HepG2 (cell line): ENCODE measurements around the gene SLC43A1. TPM values are rescaled to one million over a fixed set of nuclear protein-coding genes. Genes with fewer than 3 reads are reported as not detected.

Experiments
- BCL3 ChIP-seq: sonication (generic); formaldehyde crosslinking; IDR thresholded peaks from 2 replicates; pipeline ENCODE4 v1.5.1; 2020; ENCODE audit warnings: mild to moderate bottlenecking, missing genetic modification reagents, moderate library complexity
- FIP1L1 ChIP-seq: fragments of 200-400 bp; formaldehyde crosslinking; IDR thresholded peaks from 2 replicates; pipeline ENCODE4 v1.6.1; 2018; ENCODE audit warnings: low read depth, mild to moderate bottlenecking, low read length, moderate library complexity, borderline replicate concordance; ENCODE audit not compliant: insufficient read depth
- HMG20A ChIP-seq: IDR thresholded peaks from 2 replicates; pipeline ENCODE4 v1.6.1; 2016; ENCODE audit warnings: borderline replicate concordance
- HNRNPL ChIP-seq: fragments of 200-400 bp; formaldehyde crosslinking; IDR thresholded peaks from 2 replicates; pipeline ENCODE4 v1.6.1; 2017; ENCODE audit warnings: mild to moderate bottlenecking, low read depth, low read length
- KAT7 ChIP-seq: IDR thresholded peaks from 2 replicates; pipeline ENCODE4 v1.6.1; 2018; ENCODE audit warnings: borderline replicate concordance, missing compliant biosample characterization
- MAFG ChIP-seq: sonication (generic); formaldehyde crosslinking; IDR thresholded peaks from 2 replicates; pipeline ENCODE4 v1.5.1; 2020; ENCODE audit warnings: mild to moderate bottlenecking, missing genetic modification reagents
- NFYC ChIP-seq: IDR thresholded peaks from 2 replicates; pipeline ENCODE4 v1.6.1; 2016; ENCODE audit warnings: missing genetic modification reagents, missing compliant biosample characterization
- RAD21 ChIP-seq: fragments of 450-650 bp; formaldehyde crosslinking; IDR thresholded peaks from 2 replicates; pipeline ENCODE4 v1.5.0; 2020; ENCODE audit warnings: mild to moderate bottlenecking
- RFXAP ChIP-seq: sonication (generic); formaldehyde crosslinking; IDR thresholded peaks from 2 replicates; pipeline ENCODE4 v1.4.0; 2020; ENCODE audit warnings: missing genetic modification reagents, borderline replicate concordance
- RORA ChIP-seq: sonication (generic); formaldehyde crosslinking; IDR thresholded peaks from 2 replicates; pipeline ENCODE4 v1.5.0; 2020; ENCODE audit warnings: mild to moderate bottlenecking, missing genetic modification reagents, moderate library complexity
- RXRB ChIP-seq: IDR thresholded peaks from 2 replicates; pipeline ENCODE4 v1.6.1; 2016; ENCODE audit warnings: borderline replicate concordance, missing genetic modification reagents, missing compliant biosample characterization
- SMAD3 ChIP-seq: sonication (generic); formaldehyde crosslinking; IDR thresholded peaks from 2 replicates; pipeline ENCODE4 v1.4.0; 2020; ENCODE audit warnings: missing genetic modification reagents
- ZBTB1 ChIP-seq: sonication (generic); formaldehyde crosslinking; IDR thresholded peaks from 2 replicates; pipeline ENCODE4 v1.4.0; 2020; ENCODE audit warnings: missing genetic modification reagents, borderline replicate concordance
- ZBTB46 ChIP-seq: sonication (generic); formaldehyde crosslinking; IDR thresholded peaks from 2 replicates; pipeline ENCODE4 v1.4.0; 2020; ENCODE audit warnings: mild to moderate bottlenecking, missing genetic modification reagents, borderline replicate concordance
- ZFAT ChIP-seq: sonication (generic); formaldehyde crosslinking; conservative IDR thresholded peaks from 2 replicates; pipeline ENCODE4 v1.8.1; 2023; ENCODE audit warnings: missing genetic modification reagents, inconsistent platforms
- ZHX1 ChIP-seq: sonication (generic); formaldehyde crosslinking; IDR thresholded peaks from 2 replicates; pipeline ENCODE4 v1.8.1; 2022; ENCODE audit warnings: low read depth, mild to moderate bottlenecking, missing genetic modification reagents
- ZNF143 ChIP-seq: sonication (generic); formaldehyde crosslinking; IDR thresholded peaks from 2 replicates; pipeline ENCODE4 v1.4.0; 2020; ENCODE audit warnings: missing genetic modification reagents
- ZNF24 ChIP-seq: fragments of 450-650 bp; IDR thresholded peaks from 2 replicates; pipeline ENCODE4 v1.6.1; 2017; ENCODE audit warnings: antibody characterized with exemption, mild to moderate bottlenecking
- ZNF430 ChIP-seq: sonication (generic); formaldehyde crosslinking; IDR thresholded peaks from 2 replicates; pipeline ENCODE4 v1.9.0; 2021; ENCODE audit warnings: mild to moderate bottlenecking, missing genetic modification reagents
- ZNF468 ChIP-seq: sonication (generic); formaldehyde crosslinking; IDR thresholded peaks from 2 replicates; pipeline ENCODE4 v1.8.0; 2022; ENCODE audit warnings: mild to moderate bottlenecking, moderate library complexity, missing genetic modification reagents
- ZNF570 ChIP-seq: sonication (generic); formaldehyde crosslinking; IDR thresholded peaks from 2 replicates; pipeline ENCODE4 v1.4.0; 2020; ENCODE audit warnings: mild to moderate bottlenecking, missing genetic modification reagents, borderline replicate concordance
- ZNF652 ChIP-seq: IDR thresholded peaks from 2 replicates; pipeline ENCODE4 v1.6.1; 2016; ENCODE audit warnings: low read depth, borderline replicate concordance
- ZNF75D ChIP-seq: sonication (generic); formaldehyde crosslinking; IDR thresholded peaks from 2 replicates; pipeline ENCODE4 v1.8.1; 2023; ENCODE audit warnings: missing genetic modification reagents, mild to moderate bottlenecking, borderline replicate concordance
- ZNF766 ChIP-seq: sonication (generic); formaldehyde crosslinking; IDR thresholded peaks from 2 replicates; pipeline ENCODE4 v1.5.0; 2020; ENCODE audit warnings: missing genetic modification reagents, borderline replicate concordance
- ZNF775 ChIP-seq: sonication (generic); formaldehyde crosslinking; IDR thresholded peaks from 2 replicates; pipeline ENCODE4 v1.4.0; 2020; ENCODE audit warnings: missing genetic modification reagents, mild to moderate bottlenecking, moderate library complexity, borderline replicate concordance
- ZSCAN22 ChIP-seq: sonication (generic); formaldehyde crosslinking; IDR thresholded peaks from 2 replicates; pipeline ENCODE4 v1.4.0; 2020; ENCODE audit warnings: mild to moderate bottlenecking, missing genetic modification reagents
- polyA plus RNA-seq, 8 experiments: library from polyadenylated mRNA; depleted of rRNA in 3 of 8; stranded (reverse) in 7 of 8; unstranded in 1 of 8; fragments of >200 nt; fragmentation: Illumina TruSeq in 4 of 8; extraction: Trizol in 4 of 8; gene quantifications; 2 replicates each; pipeline versions ENCODE4 v1.2.1 to v1.2.3, GENCODE V29; 2011 to 2016; ENCODE audit warnings: low read depth in 4 of 8, missing spikeins in 1 of 8, mixed read lengths in 1 of 8; ENCODE audit not compliant: insufficient read depth in 1 of 8
- total RNA-seq, 5 experiments: library from RNA; depleted of rRNA; stranded (reverse); fragments of >200 nt; fragmentation: Illumina TruSeq; extraction: Trizol; gene quantifications; 2 replicates each; pipeline ENCODE4 v1.2.3, GENCODE V29; 2016; ENCODE audit warnings: low read depth in 1 of 5
- TF ChIP-seq, protein P1 (sequence below): sonication (generic); formaldehyde crosslinking; IDR thresholded peaks from 2 replicates; pipeline ENCODE4 v1.8.1; 2023; ENCODE audit warnings: missing genetic modification reagents, mild to moderate bottlenecking, borderline replicate concordance

Gene SLC43A1
- total and polyA plus RNA-seq, 2 of the 13 experiments (the other 11 are each of a cell fraction or from before 2014, with no cell fraction given) = 72.3 to 87.6 TPM

- TF ChIP-seq HNRNPL (no peak), RAD21 (CRISPR knock-in tag) (peak; percentile 95), FIP1L1 (no peak), RFXAP (CRISPR knock-in tag) (no peak), HMG20A (CRISPR knock-in tag) (no peak), SMAD3 (CRISPR knock-in tag) (0 out of 2 replicates have a peak, but pooled peaks have one; percentile 28), ZNF468 (CRISPR knock-in tag) (no peak), ZNF652 (CRISPR knock-in tag) (peak; percentile 23; the same call in 1 of the 2 replicates), RORA (CRISPR knock-in tag) (no peak), BCL3 (CRISPR knock-in tag) (no peak), ZHX1 (CRISPR knock-in tag) (no peak), ZNF570 (CRISPR knock-in tag) (no peak), ZBTB1 (CRISPR knock-in tag) (no peak), NFYC (CRISPR knock-in tag) (no peak), KAT7 (CRISPR knock-in tag) (no peak), ZFAT (no peak), ZBTB46 (CRISPR knock-in tag) (no peak), MAFG (CRISPR knock-in tag) (no peak), ZNF143 (CRISPR knock-in tag) (no peak; the same call in 1 of the 2 replicates), ZSCAN22 (no peak), ZNF775 (CRISPR knock-in tag) (no peak), ZNF430 (CRISPR knock-in tag) (no peak), RXRB (peak; percentile 51; the same call in 1 of the 2 replicates), ZNF766 (CRISPR knock-in tag) (no peak), ZNF24 (no peak), ZNF75D (CRISPR knock-in tag) (no peak)
- TF ChIP-seq, protein P1, sequence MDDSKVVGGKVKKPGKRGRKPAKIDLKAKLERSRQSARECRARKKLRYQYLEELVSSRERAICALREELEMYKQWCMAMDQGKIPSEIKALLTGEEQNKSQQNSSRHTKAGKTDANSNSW (CRISPR knock-in tag) = no peak
These were observed 11.6 kb upstream of the SLC43A1 start (continued) for GRCh38 chr11:57527056-57527631.
